ENCODE results near the gene NAA10. TPM values are rescaled to one million over a fixed set of nuclear protein-coding genes. Genes with fewer than 3 reads are reported as not detected.

The NAA10 gene
- total and polyA plus RNA-seq, 7 donors = 105 to 203 (median 166) TPM

GRCh38 chrX:153922932-153923857 is 11.6 kb downstream of the NAA10 start:
- H3K36me3 ChIP-seq (ENCODE audit: insufficient read depth in 1 of 2, low read depth in 1 of 2) = no peaks in the 10 kb centered on the region
- ATAC-seq (peak; percentile 57 to 79 (median 71)), DNase-seq (peak; percentile 83 to 91)
- H3K27me3 ChIP-seq (ENCODE audit: insufficient read depth in 3 of 3, low read length in 2 of 3) = peaks cover 0 to 7% (median 0%) of the 10 kb centered on the region in 3 donors
- H3K4me3 ChIP-seq = no peak overlapping the region
- H3K27ac ChIP-seq = no peak overlapping the region
- peaks cover 30% of the 10 kb centered on the region for H3K4me1 ChIP-seq
- TF ChIP-seq CTCF (IDR thresholded peaks at IDR 0.05) = peak; percentile 60
- intact Hi-C loops (cut with DNase I) = no loop called here
- no peaks in the 10 kb centered on the region for H3K9me3 ChIP-seq
- 36 to 51% (median 40%) methylated on average over 17 to 25 of the region's 25 CpGs for WGBS, 3 donors

- H3K27ac ChIP-seq = no peak overlapping the region
- no peak for TF ChIP-seq CTCF (IDR thresholded peaks at IDR 0.05)
- ATAC-seq (peak in 2 of 4 donors; percentile 11 to 22), DNase-seq (no peak)
- H3K4me1 ChIP-seq = peaks cover 20% of the 10 kb centered on the region
- peaks cover 0 to 7% (median 0%) of the 10 kb centered on the region in 3 donors for H3K27me3 ChIP-seq (ENCODE audit: insufficient read depth in 3 of 3, low read length in 2 of 3)
- H3K9me3 ChIP-seq = no peaks in the 10 kb centered on the region
- intact Hi-C loops (cut with DNase I) = no loop called here
- H3K4me3 ChIP-seq = peak overlapping the region; percentile 7
- WGBS, 3 donors = 13 to 46% (median 22%) methylated on average over 10 to 40 of the region's 40 CpGs
- no peaks in the 10 kb centered on the region for H3K36me3 ChIP-seq (ENCODE audit: insufficient read depth in 1 of 2, low read depth in 1 of 2)
Measured at GRCh38 chrX:153921511-153922446, 13.1 kb downstream of the NAA10 start.

- Histone ChIP-seq H3K9me3 (no peaks in the 10 kb centered on the region), H3K27ac (no peak overlapping the region), H3K27me3 (ENCODE audit: insufficient read depth in 3 of 3, low read length in 2 of 3) (peaks cover 0 to 7% (median 0%) of the 10 kb centered on the region in 3 donors), H3K36me3 (ENCODE audit: insufficient read depth in 1 of 2, low read depth in 1 of 2) (no peaks in the 10 kb centered on the region), H3K4me1 (peaks cover 15% of the 10 kb centered on the region), H3K4me3 (peak overlapping the region; percentile 7)
- WGBS, 3 donors = 24 to 62% (median 45%) methylated on average over 7 to 16 of the region's 16 CpGs
- DNase-seq (no peak), ATAC-seq (no peak)
- TF ChIP-seq CTCF (IDR thresholded peaks at IDR 0.05) = no peak
- intact Hi-C loops (cut with DNase I) = no loop called here
Measured at GRCh38 chrX:153921070-153921469, 13.8 kb downstream of the NAA10 start.

GRCh38 chrX:153920546-153920945 is 14.3 kb downstream of the NAA10 start:
- no peak for DNase-seq
- no peak for ATAC-seq
- no peak for TF ChIP-seq CTCF (IDR thresholded peaks at IDR 0.05)
- Histone ChIP-seq H3K27ac (no peak overlapping the region), H3K4me3 (no peak overlapping the region), H3K4me1 (peaks cover 15% of the 10 kb centered on the region), H3K9me3 (no peaks in the 10 kb centered on the region), H3K27me3 (ENCODE audit: insufficient read depth in 3 of 3, low read length in 2 of 3) (peaks cover 0 to 7% (median 0%) of the 10 kb centered on the region in 3 donors), H3K36me3 (ENCODE audit: insufficient read depth in 1 of 2, low read depth in 1 of 2) (no peaks in the 10 kb centered on the region)
- intact Hi-C loops (cut with DNase I) = no loop called here
- 86 to 97% (median 93%) methylated on average over 12 to 14 of the region's 14 CpGs for WGBS, 3 donors

Data from psoas muscle (tissue), 8 donors.